Measurements from ENCODE around the gene HADHB.
"Not testable (repeated sequence)": the region's sequence is repeated elsewhere in the genome, so short reads cannot be mapped to it uniquely, and the experiment has no call there.

HADHB gene

GRCh38 chr2:26245231-26245732, 543 bp downstream of the HADHB start:
- peak; percentile 13 to 14 for DNase-seq (ENCODE audit: low read depth in 2 of 2)

GRCh38 chr2:26245810-26246209, 1.1 kb downstream of the HADHB start:
- no peak for DNase-seq (ENCODE audit: low read depth in 2 of 2)

DNA sequence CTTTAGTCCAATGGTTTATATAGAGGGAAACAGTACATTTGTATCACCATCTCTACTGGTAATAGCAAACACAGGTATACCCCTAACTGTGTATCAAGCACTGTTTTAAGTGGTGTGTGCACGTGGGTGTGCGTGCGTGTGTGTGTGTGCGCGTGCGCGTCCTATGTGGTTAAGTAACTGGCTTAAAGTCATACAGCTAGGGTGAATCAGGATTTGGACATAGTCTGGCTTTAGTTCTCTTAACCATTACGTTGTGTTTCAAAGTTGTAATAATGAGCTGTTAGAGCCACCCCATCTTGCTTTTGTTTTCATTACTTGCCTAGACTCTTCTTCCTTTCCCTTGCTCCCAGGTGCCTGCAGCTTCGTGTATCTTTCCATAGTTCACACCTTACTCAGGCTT, 2.1 kb downstream of the HADHB start:
- DNase-seq (ENCODE audit: low read depth in 2 of 2): peak in 1 of 2 donors; percentile 13

DNA sequence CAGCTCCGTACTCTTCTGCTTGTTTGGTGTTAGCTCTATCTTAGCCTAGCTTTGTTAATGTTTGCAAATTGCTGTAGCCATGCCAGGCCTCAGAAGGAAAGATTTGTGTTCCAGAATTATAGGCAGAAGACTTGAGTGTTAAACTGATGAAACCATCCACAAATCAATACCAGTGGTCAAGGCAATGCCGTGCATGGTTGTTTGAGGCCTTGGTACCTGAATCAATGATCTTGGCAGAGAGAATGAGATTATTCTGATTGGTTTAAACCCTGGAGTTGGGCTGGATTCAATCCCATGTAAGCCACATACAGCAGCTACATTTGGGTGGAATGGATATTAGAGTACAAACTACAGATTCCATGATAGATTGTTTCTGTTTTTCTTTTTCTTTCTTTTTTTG, 4.9 kb downstream of the HADHB start:
- no peak for DNase-seq (ENCODE audit: low read depth in 2 of 2)

DNA sequence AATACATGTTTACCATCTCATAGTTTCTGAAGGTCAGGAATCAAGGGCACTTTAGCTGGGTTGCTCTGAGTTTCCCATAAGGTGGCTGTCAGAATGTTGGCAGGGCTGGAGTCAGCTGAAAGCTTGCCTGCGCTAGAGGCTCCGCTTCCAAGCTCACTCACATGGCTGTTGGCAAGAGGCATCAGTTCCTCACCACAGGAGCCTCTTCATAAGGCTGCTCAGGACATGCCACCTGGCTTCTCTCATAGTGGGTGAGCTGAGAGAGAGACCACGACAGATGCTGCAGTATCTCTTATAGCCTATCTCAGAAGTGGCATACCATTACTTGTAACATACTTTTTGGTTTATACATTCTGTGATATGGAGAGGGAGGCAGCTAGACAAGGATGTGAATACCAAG, 7.2 kb downstream of the HADHB start:
- DNase-seq (ENCODE audit: low read depth in 2 of 2): no peak

- DNase-seq (ENCODE audit: low read depth in 2 of 2): no peak
Measured at GRCh38 chr2:26255759-26256384, 11.1 kb downstream of the HADHB start.

GRCh38 chr2:26258836-26259235, 14.1 kb downstream of the HADHB start:
- DNase-seq (ENCODE audit: low read depth in 2 of 2): not testable (repeated sequence)

GRCh38 chr2:26268213-26268612, 23.5 kb downstream of the HADHB start:
- no peak for DNase-seq (ENCODE audit: low read depth in 2 of 2)

DNA sequence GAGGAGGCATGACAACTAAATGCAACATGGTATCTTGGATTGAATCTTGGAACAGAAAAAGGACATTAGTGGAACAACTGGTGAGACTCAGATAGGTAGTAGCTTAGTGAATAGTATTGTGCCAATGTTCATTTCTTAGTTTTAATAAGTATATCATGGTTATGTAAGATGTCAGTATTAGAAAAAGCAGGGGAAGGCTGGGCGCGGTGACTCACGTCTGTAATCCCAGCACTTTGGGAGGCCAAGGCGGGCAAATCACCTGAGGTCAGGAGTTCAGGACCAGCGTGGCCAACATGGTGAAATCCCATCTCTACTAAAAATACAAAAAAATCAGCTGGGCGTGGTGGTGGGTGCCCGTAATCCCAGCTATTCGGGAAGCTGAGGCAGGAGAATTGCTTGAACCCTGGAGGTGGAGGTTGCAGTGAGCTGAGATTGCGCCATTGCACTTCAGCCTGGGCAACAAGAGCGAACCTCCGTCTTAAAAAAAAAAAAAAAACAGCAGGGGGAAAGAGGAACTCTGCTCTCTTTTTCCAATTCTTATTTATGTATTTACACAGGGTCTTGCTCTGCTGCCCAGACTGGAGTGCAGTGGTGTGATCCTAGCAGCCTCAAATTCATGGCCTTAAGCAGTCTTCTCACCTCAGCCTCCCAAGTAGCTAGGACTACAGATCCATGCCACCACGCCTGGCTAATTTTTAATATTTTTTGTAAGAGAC, 24.1 kb downstream of the HADHB start:
- not testable (repeated sequence) for DNase-seq (ENCODE audit: low read depth in 2 of 2)

GRCh38 chr2:26269571-26270158, 24.9 kb downstream of the HADHB start:
- no peak for DNase-seq (ENCODE audit: low read depth in 2 of 2)

GRCh38 chr2:26270373-26270772, 25.6 kb downstream of the HADHB start:
- no peak for DNase-seq (ENCODE audit: low read depth in 2 of 2)

GRCh38 chr2:26273501-26273900, 28.8 kb downstream of the HADHB start:
- no peak for DNase-seq (ENCODE audit: low read depth in 2 of 2)

GRCh38 chr2:26274058-26274613, 29.4 kb downstream of the HADHB start:
- no peak for DNase-seq (ENCODE audit: low read depth in 2 of 2)

GRCh38 chr2:26276484-26277227, 31.9 kb downstream of the HADHB start:
- no peak for DNase-seq (ENCODE audit: low read depth in 2 of 2)

- no peak for DNase-seq (ENCODE audit: low read depth in 2 of 2)
Measured at GRCh38 chr2:26279886-26280285, 35.1 kb downstream of the HADHB start.

GRCh38 chr2:26281226-26281625, 36.5 kb downstream of the HADHB start:
- no peak for DNase-seq (ENCODE audit: low read depth in 2 of 2)

- no peak for DNase-seq (ENCODE audit: low read depth in 2 of 2)
Measured at GRCh38 chr2:26283606-26284005, 38.9 kb downstream of the HADHB start.

DNA sequence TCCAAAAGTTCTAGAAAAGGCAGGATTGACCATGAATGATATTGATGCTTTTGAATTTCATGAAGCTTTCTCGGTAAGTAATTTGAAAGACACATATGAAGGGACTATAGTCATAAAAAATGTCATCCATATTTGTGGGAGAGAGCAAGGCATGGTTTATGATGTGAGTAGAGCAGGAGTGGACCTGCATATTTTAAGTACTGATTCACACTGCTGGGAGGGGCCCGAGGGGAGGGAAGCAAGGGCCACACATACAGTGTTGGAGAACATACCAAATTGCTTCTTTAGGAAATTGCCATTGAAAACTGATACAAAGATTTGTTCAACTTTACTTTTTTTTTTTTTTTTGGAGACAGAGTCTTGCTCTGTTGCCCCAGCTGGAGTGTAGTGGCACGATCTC, 39.4 kb downstream of the HADHB start:
- DNase-seq (ENCODE audit: low read depth in 2 of 2): no peak

DNA sequence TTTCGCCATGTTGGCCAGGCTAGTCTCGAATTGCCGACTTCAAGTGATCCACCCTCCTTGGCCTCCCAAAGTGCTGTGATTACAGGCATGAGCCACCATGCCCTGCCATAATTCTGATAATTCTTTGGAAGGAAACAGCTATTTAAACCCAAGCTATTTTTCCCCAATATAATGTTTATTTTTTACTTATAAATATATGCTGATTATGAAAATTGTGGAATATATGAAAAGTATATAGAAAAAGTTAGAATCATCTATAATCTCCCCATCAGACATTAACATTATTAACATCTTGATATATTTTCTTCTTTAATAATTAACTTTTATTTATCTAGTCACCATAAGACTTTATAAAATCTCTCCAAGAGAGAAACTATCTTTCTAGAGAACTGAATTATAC, 41.2 kb downstream of the HADHB start:
- no peak for DNase-seq (ENCODE audit: low read depth in 2 of 2)

DNA sequence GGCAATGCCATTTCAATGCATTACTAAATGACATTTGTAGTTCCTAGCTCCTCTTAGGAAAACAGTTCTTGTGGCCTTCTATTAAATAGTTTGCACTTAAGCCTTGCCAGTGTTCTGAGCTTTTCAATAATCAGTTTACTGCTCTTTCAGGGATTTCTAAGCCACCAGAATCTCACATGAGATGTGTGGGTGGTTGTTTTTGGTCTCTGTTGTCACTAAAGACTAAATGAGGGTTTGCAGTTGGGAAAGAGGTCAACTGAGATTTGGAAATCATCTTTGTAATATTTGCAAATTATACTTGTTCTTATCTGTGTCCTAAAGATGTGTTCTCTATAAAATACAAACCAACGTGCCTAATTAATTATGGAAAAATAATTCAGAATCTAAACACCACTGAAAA, 45.3 kb downstream of the HADHB start:
- no peak for DNase-seq (ENCODE audit: low read depth in 2 of 2)

DNA sequence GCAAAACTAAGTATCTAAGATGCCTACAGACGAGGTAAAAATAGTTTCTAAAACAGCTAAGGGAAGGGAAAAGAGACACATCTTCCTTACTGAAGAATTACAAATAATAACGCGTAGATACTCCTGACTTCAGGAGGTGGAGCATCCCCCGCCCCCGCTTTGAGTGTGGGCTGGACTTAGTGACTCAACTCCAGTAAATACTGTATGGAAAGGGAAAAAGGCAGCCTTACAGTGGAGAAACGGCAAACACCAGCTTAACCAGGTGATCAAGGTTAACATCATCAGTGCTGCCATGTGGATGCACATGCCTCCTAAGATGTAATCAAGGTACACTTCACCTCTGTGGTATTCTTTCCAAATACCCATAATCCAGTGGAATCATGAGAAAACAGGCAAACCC, 47.9 kb downstream of the HADHB start:
- no peak for DNase-seq (ENCODE audit: low read depth in 2 of 2)

GRCh38 chr2:26295511-26295910, 50.8 kb downstream of the HADHB start:
- DNase-seq (ENCODE audit: low read depth in 2 of 2): no peak

All from stimulated activated CD8-positive, alpha-beta memory T cell treated with anti-CD3 and anti-CD28 coated beads, Interleukin-2, amount 100 ng/mL, for 48 hours (primary cell).